HG02852 (cell line): ENCODE measurements around the gene LRRTM2.

Source experiments
- ATAC-seq: cut with Tn5 transposase; IDR thresholded peaks from one replicate; pipeline ENCODE4 v1.9.1; 2021; ENCODE audit warnings: mild to moderate bottlenecking, moderate library complexity; ENCODE audit not compliant: unreplicated experiment

LRRTM2 gene

GRCh38 chr5:138884094-138884493, 9.0 kb upstream of the LRRTM2 start:
- ATAC-seq = no peak

GRCh38 chr5:138883211-138883610, 8.1 kb upstream of the LRRTM2 start:
- ATAC-seq = no peak

- no peak for ATAC-seq
Measured at GRCh38 chr5:138878437-138879235, 3.5 kb upstream of the LRRTM2 start.

GRCh38 chr5:138876811-138877210, 1.7 kb upstream of the LRRTM2 start:
- no peak for ATAC-seq

GRCh38 chr5:138875946-138876345, 811 bp upstream of the LRRTM2 start:
- ATAC-seq = no peak

- no peak for ATAC-seq
Measured at GRCh38 chr5:138875552-138875875, 379 bp upstream of the LRRTM2 start.

- ATAC-seq = no peak
Measured at GRCh38 chr5:138874241-138874640, 894 bp downstream of the LRRTM2 start.

GRCh38 chr5:138873466-138874221, 1.5 kb downstream of the LRRTM2 start:
- ATAC-seq = no peak

- ATAC-seq = no peak
Measured at GRCh38 chr5:138872841-138873465, 2.2 kb downstream of the LRRTM2 start.

GRCh38 chr5:138870611-138871010, 4.5 kb downstream of the LRRTM2 start:
- ATAC-seq = no peak

GRCh38 chr5:138869763-138870500, 5.2 kb downstream of the LRRTM2 start:
- no peak for ATAC-seq

GRCh38 chr5:138869038-138869437, 6.1 kb downstream of the LRRTM2 start:
- ATAC-seq = no peak

GRCh38 chr5:138867011-138867410, 8.1 kb downstream of the LRRTM2 start:
- ATAC-seq = no peak

GRCh38 chr5:138853132-138853531, 22.0 kb downstream of the LRRTM2 start:
- no peak for ATAC-seq

- ATAC-seq = no peak
Measured at GRCh38 chr5:138850865-138851435, 24.2 kb downstream of the LRRTM2 start.

- no peak for ATAC-seq
Measured at GRCh38 chr5:138849882-138850281, 25.3 kb downstream of the LRRTM2 start.

- no peak for ATAC-seq
Measured at GRCh38 chr5:138849439-138849838, 25.7 kb downstream of the LRRTM2 start.

GRCh38 chr5:138844812-138845513, 30.2 kb downstream of the LRRTM2 start:
- ATAC-seq = no peak

- no peak for ATAC-seq
Measured at GRCh38 chr5:138844125-138844461, 31.0 kb downstream of the LRRTM2 start.

- no peak for ATAC-seq
Measured at GRCh38 chr5:138843316-138844124, 31.6 kb downstream of the LRRTM2 start.
